K562 (cell line): ENCODE data around the gene USP12. TPM values are rescaled to one million over a fixed set of nuclear protein-coding genes. Genes with fewer than 3 reads are reported as not detected.

ENCODE experiments used
- ATAC-seq: fragments of 200-7000 bp; cut with Tn5 transposase; 3 replicates; pipeline ENCODE4 v1.9.1; 2020; ENCODE audit warnings: moderate library complexity
- BruUV-seq: library from RNA; stranded (reverse); fragments of 400-500 nt; replicated peaks from 2 replicates; lab custom pipeline; 2021; lab: Mats Ljungman, UMichigan
- CTCF ChIA-PET: fragments of 300-600 bp; formaldehyde crosslinking; extraction: SDS; loops from one replicate; lab custom pipeline; 2021; ENCODE audit warnings: low intra/inter-chr PET ratio; lab: Yijun Ruan, JAX
- POLR2A ChIA-PET: fragments of 300-600, 350-650 bp; sonication (Branson Sonifier 250); formaldehyde crosslinking; extraction: SDS; loops from one replicate; lab custom pipeline; 2021; ENCODE audit warnings: antibody characterized with exemption, inconsistent platforms; lab: Yijun Ruan, JAX
- DNase-seq, 4 experiments: peaks; one replicate each; pipeline versions ENCODE4 v3.0.0 to v3.0.0-alpha.2; 2011 to 2018; ENCODE audit warnings: low spot score in 3 of 4, mixed read lengths in 3 of 4; ENCODE audit errors: extremely low read depth in 1 of 4
- FAIRE-seq: peaks from 2 replicates; lab custom pipeline; 2011; peaks lifted over from hg19 to GRCh38; lab: Jason Lieb, UNC
- H2AFZ ChIP-seq: 2 replicates; pipeline ENCODE4 v1.6.0; 2011; ENCODE audit warnings: low read depth, low read length, control low read depth, inconsistent platforms
- H3K27ac ChIP-seq: fragments of 200-600 bp; 3 replicates; pipeline ENCODE4 v1.8.0; 2011; ENCODE audit warnings: low read depth, mild to moderate bottlenecking, control low read depth, inconsistent platforms, low read length, moderate library complexity, mixed read lengths; ENCODE audit errors: extremely low read depth
- H3K27me3 ChIP-seq, 2 experiments: fragments of 300-600 bp in 1 of 2; 2 replicates in 1 of 2; 3 replicates in 1 of 2; pipeline versions ENCODE4 v1.6.0 to v1.8.0; 2011; ENCODE audit warnings: inconsistent platforms in 2 of 2, low read length in 2 of 2, mild to moderate bottlenecking in 1 of 2, mixed read lengths in 1 of 2, moderate library complexity in 1 of 2; ENCODE audit not compliant: control insufficient read depth in 2 of 2, insufficient read depth in 2 of 2
- H3K36me3 ChIP-seq: fragments of 300-600 bp; 3 replicates; pipeline ENCODE4 v1.8.0; 2011; ENCODE audit warnings: mild to moderate bottlenecking, low read length, inconsistent platforms; ENCODE audit not compliant: control insufficient read depth, insufficient read depth
- H3K4me1 ChIP-seq, 2 experiments: fragments of 200-600 bp in 1 of 2; replicated peaks in 1 of 2; 2 replicates in 1 of 2; 3 replicates in 1 of 2; pipeline versions ENCODE4 v1.5.1 to v1.8.0; 2011; ENCODE audit warnings: inconsistent platforms in 2 of 2, low read length in 2 of 2, mild to moderate bottlenecking in 1 of 2, mixed read lengths in 1 of 2, moderate library complexity in 1 of 2; ENCODE audit not compliant: control insufficient read depth in 2 of 2, insufficient read depth in 2 of 2
- H3K4me2 ChIP-seq: 2 replicates; pipeline ENCODE4 v1.6.1; 2011; ENCODE audit warnings: low read length, control low read depth, inconsistent platforms, mixed read lengths; ENCODE audit not compliant: insufficient read depth
- H3K4me3 ChIP-seq: fragments of 200-600 bp; sonication (generic), shearing (Covaris generic); 2 replicates; pipeline ENCODE4 v1.5.1; 2016; ENCODE audit warnings: control low read depth, inconsistent platforms
- H3K79me2 ChIP-seq: fragments of 200-600 bp; 3 replicates; pipeline ENCODE4 v1.8.0; 2011; ENCODE audit warnings: low read length, inconsistent platforms; ENCODE audit not compliant: control insufficient read depth, insufficient read depth
- H3K9ac ChIP-seq, 2 experiments: 2 replicates each; pipeline versions ENCODE4 v1.6.0 to v1.6.1; 2011; ENCODE audit warnings: low read depth in 2 of 2, low read length in 2 of 2, control low read depth in 1 of 2, inconsistent platforms in 1 of 2, mild to moderate bottlenecking in 1 of 2, mixed read lengths in 1 of 2; ENCODE audit not compliant: insufficient read depth in 1 of 2
- H3K9me1 ChIP-seq: one replicate; pipeline ENCODE4 v1.6.0; 2011; ENCODE audit warnings: inconsistent platforms, mild to moderate bottlenecking, low read length, moderate library complexity; ENCODE audit not compliant: control insufficient read depth, insufficient read depth
- H3K9me3 ChIP-seq: replicated peaks from 2 replicates; pipeline ENCODE4 v1.5.1; 2011; ENCODE audit warnings: low read depth, low read length, inconsistent platforms; ENCODE audit not compliant: control insufficient read depth, insufficient read depth
- H4K20me1 ChIP-seq: replicated peaks from 2 replicates; pipeline ENCODE4 v1.6.1; 2011; ENCODE audit warnings: low read length, inconsistent platforms, mixed read lengths; ENCODE audit not compliant: control insufficient read depth, insufficient read depth
- CBX2 ChIP-seq: fragments of 200-600 bp; sonication (generic); IDR thresholded peaks from one replicate; pipeline ENCODE4 v1.6.1; 2012; ENCODE audit warnings: mild to moderate bottlenecking, low read length, inconsistent platforms; ENCODE audit not compliant: insufficient read depth, poor library complexity, severe bottlenecking
- CBX5 ChIP-seq: IDR thresholded peaks from 2 replicates; pipeline ENCODE4 v1.6.1; 2014; ENCODE audit warnings: low read depth, borderline replicate concordance
- CC2D1A ChIP-seq: fragments of 450-650 bp; IDR thresholded peaks from 2 replicates; pipeline ENCODE4 v1.6.1; 2017; ENCODE audit warnings: mild to moderate bottlenecking
- ETS1 ChIP-seq: conservative IDR thresholded peaks from 2 replicates; pipeline ENCODE4 v1.6.1; 2011; ENCODE audit warnings: low read depth, mild to moderate bottlenecking, low read length; ENCODE audit not compliant: control insufficient read depth
- HDGF ChIP-seq: fragments of 450-650 bp; IDR thresholded peaks from 2 replicates; pipeline ENCODE4 v1.6.1; 2016
- HLTF ChIP-seq: fragments of 450-650 bp; IDR thresholded peaks from 2 replicates; pipeline ENCODE4 v1.6.1; 2016
- IRF1 ChIP-seq: sonication (generic); formaldehyde crosslinking; IDR thresholded peaks from 2 replicates; pipeline ENCODE4 v1.8.0; 2022; ENCODE audit warnings: missing genetic modification reagents, mild to moderate bottlenecking, borderline replicate concordance
- NFIC ChIP-seq: fragments of 450-650 bp; IDR thresholded peaks from 2 replicates; pipeline ENCODE4 v1.6.1; 2017; ENCODE audit warnings: mild to moderate bottlenecking, inconsistent platforms
- STAT5B ChIP-seq: fragments of 250-450 bp; sonication (Bioruptor Pico); IDR thresholded peaks from 2 replicates; pipeline ENCODE4 v1.8.0; 2021; ENCODE audit warnings: mild to moderate bottlenecking, inconsistent platforms
- TBP ChIP-seq: optimal IDR thresholded peaks from 2 replicates; pipeline ENCODE3; 2011; ENCODE audit warnings: low read depth, low read length, improper control_type of control experiment
- U2AF1 ChIP-seq: fragments of 200-400 bp; formaldehyde crosslinking; optimal IDR thresholded peaks from 2 replicates; pipeline ENCODE3; 2017; ENCODE audit warnings: mild to moderate bottlenecking, low read depth, low read length, moderate library complexity
- ZNF175 ChIP-seq: fragments of 200-800 bp; sonication (Bioruptor generic); IDR thresholded peaks from 2 replicates; pipeline ENCODE4 v1.6.1; 2016; ENCODE audit warnings: low read depth, mild to moderate bottlenecking, missing genetic modification characterization, missing compliant biosample characterization
- ZNF224 ChIP-seq: sonication (generic); formaldehyde crosslinking; IDR thresholded peaks from 2 replicates; pipeline ENCODE4 v1.8.0; 2022; ENCODE audit warnings: mild to moderate bottlenecking, missing genetic modification reagents
- ZNF41 ChIP-seq: fragments of 250-450 bp; sonication (Bioruptor Pico); conservative IDR thresholded peaks from 2 replicates; pipeline ENCODE4 v1.4.0; 2020; ENCODE audit warnings: mild to moderate bottlenecking
- ZNF445 ChIP-seq: fragments of 250-450 bp; sonication (Bioruptor Pico); IDR thresholded peaks from 2 replicates; pipeline ENCODE4 v1.4.0; 2020; ENCODE audit warnings: low read depth, mild to moderate bottlenecking, moderate library complexity
- ZNF75A ChIP-seq: fragments of 450-650 bp; formaldehyde crosslinking; IDR thresholded peaks from 2 replicates; pipeline ENCODE4 v1.4.0; 2020; ENCODE audit warnings: mild to moderate bottlenecking
- WGBS: fragments of 100-300 bp; shearing (Covaris generic); methylation state at CpG from one replicate; pipeline ENCODE4 v1.1.6; 2016; ENCODE audit warnings: low coverage, mixed read lengths; ENCODE audit not compliant: insufficient coverage; ENCODE audit errors: missing lambda C conversion rate; 5-methylcytosine and 5-hydroxymethylcytosine counted together
- in situ Hi-C: fragments of 300-500 bp; cut with MboI; formaldehyde crosslinking; loops from 4 replicates; pipeline ENCODE4 v1.15.0; 2018; ENCODE audit warnings: inconsistent platforms, mixed read lengths
- intact Hi-C: fragments of 100-400 bp; cut with micrococcal nuclease; formaldehyde crosslinking; loops from 2 replicates; pipeline ENCODE4 v1.14.2; 2022
- polyA plus RNA-seq, 8 experiments: library from polyadenylated mRNA; depleted of rRNA in 4 of 8; stranded (reverse) in 5 of 8; unstranded in 3 of 8; fragments of >200 nt; fragmentation: Nextera tagmentation in 2 of 8; fragmentation: Illumina TruSeq in 1 of 8; extraction: Ambion mirVana in 2 of 8; extraction: Trizol in 1 of 8; gene quantifications; 2 replicates each; pipeline versions ENCODE4 v1.2.1 to v1.2.3, GENCODE V29; 2011 to 2014; ENCODE audit warnings: inconsistent platforms in 1 of 8, missing spikeins in 1 of 8
- total RNA-seq, 7 experiments: library from RNA; depleted of rRNA in 6 of 7; stranded (reverse); fragments of >200 nt in 6 of 7; fragmentation: Illumina TruSeq in 2 of 7; extraction: Trizol in 2 of 7; gene quantifications; 2 replicates each; pipeline versions ENCODE4 v1.2.1 to v1.2.3, GENCODE V29; 2011 to 2021; ENCODE audit warnings: low replicate concordance in 1 of 7

Gene USP12
- total and polyA plus RNA-seq, 9 of the 15 experiments (the other 6 are each of a cell fraction or from before 2014, with no cell fraction given) = 1.8 to 20.5 (median 13.3) TPM

- CTCF ChIA-PET = no interaction called here
- Histone ChIP-seq H2AFZ (no peak overlapping the region), H3K4me2 (no peak overlapping the region), H3K27ac (no peak overlapping the region), H3K36me3 (no peaks in the 10 kb centered on the region; the same call in 2 of the 3 replicates), H3K9me3 (no peaks in the 10 kb centered on the region; the same call in 1 of the 2 replicates), H3K4me1 (peaks cover 3 to 32% of the 10 kb centered on the region in 2 experiments; a peak in 3 of 5 replicates), H3K27me3 (no peaks in the 10 kb centered on the region), H4K20me1 (no peaks in the 10 kb centered on the region), H3K79me2 (peaks cover 92% of the 10 kb centered on the region), H3K4me3 (no peak overlapping the region), H3K9me1 (no peaks in the 10 kb centered on the region), H3K9ac (no peak overlapping the region)
- DNase-seq (no peak), ATAC-seq (no peak), FAIRE-seq (no peak)
- intact Hi-C loops = loop anchor here (5.0 to 10.0 kb wide), 3 partner anchors 104 to 228 kb away; no protein-coding TSS in a partner anchor
- no TSS peak for BruUV-seq
- POLR2A ChIA-PET = interaction anchor here (0.8 to 1.5 kb wide), 4 partner anchors 9 to 75 kb away, joined by 3 read pairs; no protein-coding TSS in a partner anchor
- 88% methylated on average over 8 of the region's 8 CpGs for WGBS
- in situ Hi-C loops = no loop called here
- TF ChIP-seq U2AF1 (no peak), ZNF75A (no peak), HDGF (no peak), ZNF445 (CRISPR knock-in tag) (no peak), ZNF224 (CRISPR knock-in tag) (no peak), ZNF41 (CRISPR knock-in tag) (no peak), NFIC (no peak), TBP (no peak), CC2D1A (no peak), IRF1 (CRISPR knock-in tag) (no peak), HLTF (no peak), STAT5B (CRISPR knock-in tag) (no peak), CBX2 (no peak), ZNF175 (CRISPR knock-in tag) (no peak), ETS1 (no peak), CBX5 (no peak)
Measured at GRCh38 chr13:27128825-27129627, 42.6 kb downstream of the USP12 start.
